Liver (tissue), 3 donors: Measurements from ENCODE around the gene LGALS7.

ENCODE experiments used
- EGR1 ChIP-seq, 2 donors: IDR thresholded peaks; 2 replicates each; pipeline ENCODE4 v1.6.1; 2016 to 2018; ENCODE audit warnings: antibody characterized with exemption in 2 of 2, low read depth in 2 of 2
- FOXA2 ChIP-seq: IDR thresholded peaks from 2 replicates; pipeline ENCODE4 v1.6.1; 2016; ENCODE audit warnings: antibody characterized with exemption
- GABPA ChIP-seq, 2 donors: IDR thresholded peaks in 1 of 2; conservative IDR thresholded peaks in 1 of 2; 2 replicates each; pipeline ENCODE4 v1.6.1; 2016; ENCODE audit warnings: antibody characterized with exemption in 2 of 2, mild to moderate bottlenecking in 1 of 2, moderate library complexity in 1 of 2
- JUND ChIP-seq, 2 donors: IDR thresholded peaks; 2 replicates each; pipeline ENCODE4 v1.6.1; 2016; ENCODE audit warnings: antibody characterized with exemption in 2 of 2
- NR2F2 ChIP-seq: IDR thresholded peaks from 2 replicates; pipeline ENCODE4 v1.6.1; 2016; ENCODE audit warnings: antibody characterized with exemption
- RAD21 ChIP-seq, 2 donors: IDR thresholded peaks; 2 replicates each; pipeline ENCODE4 v1.6.1; 2016; ENCODE audit warnings: antibody characterized with exemption in 2 of 2, mild to moderate bottlenecking in 2 of 2
- SP1 ChIP-seq: IDR thresholded peaks from 2 replicates; pipeline ENCODE4 v1.6.1; 2018; ENCODE audit warnings: antibody characterized with exemption, mild to moderate bottlenecking
- TAF1 ChIP-seq: conservative IDR thresholded peaks from 2 replicates; pipeline ENCODE4 v1.6.1; 2016; ENCODE audit warnings: antibody characterized with exemption, mild to moderate bottlenecking
- YY1 ChIP-seq: IDR thresholded peaks from 2 replicates; pipeline ENCODE4 v1.6.1; 2016; ENCODE audit warnings: antibody characterized with exemption, mild to moderate bottlenecking
- TF ChIP-seq, protein P1 (sequence below): IDR thresholded peaks from 2 replicates; pipeline ENCODE4 v1.6.1; 2016; ENCODE audit warnings: antibody characterized with exemption
- TF ChIP-seq, protein P2 (sequence below): fragments of 150-350 bp; IDR thresholded peaks from 2 replicates; pipeline ENCODE4 v1.5.1; 2017; ENCODE audit warnings: improper control_type of control experiment, low read depth, low read length; ENCODE audit not compliant: missing input control
- TF ChIP-seq, protein P3 (sequence below): IDR thresholded peaks from 2 replicates; pipeline ENCODE4 v1.6.1; 2016; ENCODE audit warnings: antibody characterized with exemption
- TF ChIP-seq, protein P4 (sequence below): IDR thresholded peaks from 2 replicates; pipeline ENCODE4 v1.6.1; 2016; ENCODE audit warnings: antibody characterized with exemption, mild to moderate bottlenecking
- donor health status: healthy.
- donor health status: healthy.

DNA sequence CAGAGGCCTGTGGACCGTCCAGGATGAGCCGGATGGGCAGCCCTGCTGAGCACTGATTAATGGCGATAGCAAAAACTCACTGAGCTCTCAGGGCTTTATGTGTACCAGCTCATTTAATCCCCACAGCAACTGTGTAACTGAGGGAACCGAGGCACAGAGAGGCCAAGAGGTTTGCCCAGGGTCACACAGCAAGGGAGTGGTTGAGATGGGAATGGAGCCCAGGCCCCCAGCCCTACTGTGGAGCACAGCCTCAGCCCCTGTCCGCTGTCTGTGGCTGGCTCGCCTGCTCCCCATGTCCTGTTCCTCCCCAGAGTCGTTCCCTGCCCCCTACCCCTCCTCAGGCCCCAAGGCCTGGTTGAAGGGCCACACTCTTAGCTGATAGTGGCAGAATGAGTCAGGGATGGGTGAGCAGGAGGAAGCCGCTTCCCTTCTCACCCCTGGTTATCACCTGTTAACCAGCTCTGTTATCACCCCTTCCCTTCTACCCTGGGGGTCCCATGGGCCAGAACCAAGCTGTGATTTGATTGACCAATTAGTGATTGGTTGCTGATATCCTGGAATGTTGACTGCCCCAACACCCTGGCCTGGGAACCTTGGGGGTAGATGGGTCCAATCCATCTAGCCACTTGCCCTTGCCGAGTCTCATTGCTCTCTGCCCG, 50.2 kb downstream of the LGALS7 start:
- TF ChIP-seq, protein P1, sequence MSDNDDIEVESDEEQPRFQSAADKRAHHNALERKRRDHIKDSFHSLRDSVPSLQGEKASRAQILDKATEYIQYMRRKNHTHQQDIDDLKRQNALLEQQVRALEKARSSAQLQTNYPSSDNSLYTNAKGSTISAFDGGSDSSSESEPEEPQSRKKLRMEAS: no peak
- TF ChIP-seq, protein P2, sequence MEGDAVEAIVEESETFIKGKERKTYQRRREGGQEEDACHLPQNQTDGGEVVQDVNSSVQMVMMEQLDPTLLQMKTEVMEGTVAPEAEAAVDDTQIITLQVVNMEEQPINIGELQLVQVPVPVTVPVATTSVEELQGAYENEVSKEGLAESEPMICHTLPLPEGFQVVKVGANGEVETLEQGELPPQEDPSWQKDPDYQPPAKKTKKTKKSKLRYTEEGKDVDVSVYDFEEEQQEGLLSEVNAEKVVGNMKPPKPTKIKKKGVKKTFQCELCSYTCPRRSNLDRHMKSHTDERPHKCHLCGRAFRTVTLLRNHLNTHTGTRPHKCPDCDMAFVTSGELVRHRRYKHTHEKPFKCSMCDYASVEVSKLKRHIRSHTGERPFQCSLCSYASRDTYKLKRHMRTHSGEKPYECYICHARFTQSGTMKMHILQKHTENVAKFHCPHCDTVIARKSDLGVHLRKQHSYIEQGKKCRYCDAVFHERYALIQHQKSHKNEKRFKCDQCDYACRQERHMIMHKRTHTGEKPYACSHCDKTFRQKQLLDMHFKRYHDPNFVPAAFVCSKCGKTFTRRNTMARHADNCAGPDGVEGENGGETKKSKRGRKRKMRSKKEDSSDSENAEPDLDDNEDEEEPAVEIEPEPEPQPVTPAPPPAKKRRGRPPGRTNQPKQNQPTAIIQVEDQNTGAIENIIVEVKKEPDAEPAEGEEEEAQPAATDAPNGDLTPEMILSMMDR: no peak
- TF ChIP-seq TAF1 (no peak), EGR1 (IDR thresholded peaks at IDR 0.05; ENCODE audit: low read depth in 2 of 2) (no peak), YY1 (no peak), SP1 (no peak), RAD21 (IDR thresholded peaks at IDR 0.05) (no peak), GABPA (IDR thresholded peaks at IDR 0.05 in 1 of 2, conservative IDR thresholded peaks at IDR 0.05 in 1 of 2) (no peak), FOXA2 (no peak), NR2F2 (no peak), JUND (IDR thresholded peaks at IDR 0.05) (no peak)
- TF ChIP-seq, protein P3, sequence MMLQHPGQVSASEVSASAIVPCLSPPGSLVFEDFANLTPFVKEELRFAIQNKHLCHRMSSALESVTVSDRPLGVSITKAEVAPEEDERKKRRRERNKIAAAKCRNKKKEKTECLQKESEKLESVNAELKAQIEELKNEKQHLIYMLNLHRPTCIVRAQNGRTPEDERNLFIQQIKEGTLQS: no peak
- TF ChIP-seq, protein P4, sequence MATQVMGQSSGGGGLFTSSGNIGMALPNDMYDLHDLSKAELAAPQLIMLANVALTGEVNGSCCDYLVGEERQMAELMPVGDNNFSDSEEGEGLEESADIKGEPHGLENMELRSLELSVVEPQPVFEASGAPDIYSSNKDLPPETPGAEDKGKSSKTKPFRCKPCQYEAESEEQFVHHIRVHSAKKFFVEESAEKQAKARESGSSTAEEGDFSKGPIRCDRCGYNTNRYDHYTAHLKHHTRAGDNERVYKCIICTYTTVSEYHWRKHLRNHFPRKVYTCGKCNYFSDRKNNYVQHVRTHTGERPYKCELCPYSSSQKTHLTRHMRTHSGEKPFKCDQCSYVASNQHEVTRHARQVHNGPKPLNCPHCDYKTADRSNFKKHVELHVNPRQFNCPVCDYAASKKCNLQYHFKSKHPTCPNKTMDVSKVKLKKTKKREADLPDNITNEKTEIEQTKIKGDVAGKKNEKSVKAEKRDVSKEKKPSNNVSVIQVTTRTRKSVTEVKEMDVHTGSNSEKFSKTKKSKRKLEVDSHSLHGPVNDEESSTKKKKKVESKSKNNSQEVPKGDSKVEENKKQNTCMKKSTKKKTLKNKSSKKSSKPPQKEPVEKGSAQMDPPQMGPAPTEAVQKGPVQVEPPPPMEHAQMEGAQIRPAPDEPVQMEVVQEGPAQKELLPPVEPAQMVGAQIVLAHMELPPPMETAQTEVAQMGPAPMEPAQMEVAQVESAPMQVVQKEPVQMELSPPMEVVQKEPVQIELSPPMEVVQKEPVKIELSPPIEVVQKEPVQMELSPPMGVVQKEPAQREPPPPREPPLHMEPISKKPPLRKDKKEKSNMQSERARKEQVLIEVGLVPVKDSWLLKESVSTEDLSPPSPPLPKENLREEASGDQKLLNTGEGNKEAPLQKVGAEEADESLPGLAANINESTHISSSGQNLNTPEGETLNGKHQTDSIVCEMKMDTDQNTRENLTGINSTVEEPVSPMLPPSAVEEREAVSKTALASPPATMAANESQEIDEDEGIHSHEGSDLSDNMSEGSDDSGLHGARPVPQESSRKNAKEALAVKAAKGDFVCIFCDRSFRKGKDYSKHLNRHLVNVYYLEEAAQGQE: no peak
